Parietal lobe (tissue), 2 donors: ENCODE measurements around the gene TEX261. TPM values are rescaled to one million over a fixed set of nuclear protein-coding genes. Genes with fewer than 3 reads are reported as not detected.

Experiments
- small RNA-seq: library from RNA; depleted of rRNA; stranded (forward); fragments of <200 nt; gene quantifications from one replicate; pipeline ENCODE3, GENCODE V24; 2014; ENCODE audit warnings: low replicate concordance
- total RNA-seq: library from RNA; depleted of rRNA; stranded (reverse); fragments of >200 nt; gene quantifications from one replicate; pipeline ENCODE4 v1.2.3, GENCODE V29; 2014

TEX261 gene
- total RNA-seq, result 20.3 TPM

DNA sequence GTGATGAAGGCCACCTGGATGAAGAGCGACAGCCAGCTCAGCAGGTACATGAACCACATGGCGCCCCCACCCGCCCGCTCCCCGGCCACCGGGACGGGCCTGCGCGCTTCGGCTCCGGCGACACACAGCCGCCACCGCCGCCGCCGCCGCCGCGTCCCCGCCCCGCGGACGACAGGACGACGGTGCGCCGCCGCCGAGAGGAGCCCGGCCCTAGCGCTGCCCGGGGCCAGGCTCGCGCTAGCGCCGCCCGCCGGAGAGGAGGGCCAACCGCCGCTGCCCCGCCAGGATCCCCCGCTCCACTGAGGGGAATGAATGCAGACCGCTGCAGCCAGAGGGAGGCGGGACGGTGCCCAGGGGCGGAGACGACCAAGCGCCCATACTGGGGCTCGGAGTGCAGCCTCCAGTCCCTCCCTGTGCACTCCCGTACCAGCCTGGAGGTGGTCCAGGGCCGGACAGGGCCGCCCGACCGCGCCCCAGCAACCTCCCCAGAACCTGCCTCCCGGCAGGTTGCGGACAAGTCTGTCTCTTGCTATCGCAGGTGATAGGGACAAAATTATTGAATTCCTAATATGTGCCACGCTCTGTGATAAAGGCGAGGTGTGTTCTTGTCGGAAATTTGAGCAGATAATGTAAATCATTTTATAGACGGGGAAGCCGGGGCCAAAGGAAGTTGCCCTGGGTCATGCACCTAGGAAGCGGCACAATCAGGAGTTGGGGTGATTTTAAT, at the start of gene TEX261:
Gene TEX261 (minus strand): TSS at position 175 of the 727 bp plus-strand sequence. CDS start 116 bp downstream, at position 59.

DNA sequence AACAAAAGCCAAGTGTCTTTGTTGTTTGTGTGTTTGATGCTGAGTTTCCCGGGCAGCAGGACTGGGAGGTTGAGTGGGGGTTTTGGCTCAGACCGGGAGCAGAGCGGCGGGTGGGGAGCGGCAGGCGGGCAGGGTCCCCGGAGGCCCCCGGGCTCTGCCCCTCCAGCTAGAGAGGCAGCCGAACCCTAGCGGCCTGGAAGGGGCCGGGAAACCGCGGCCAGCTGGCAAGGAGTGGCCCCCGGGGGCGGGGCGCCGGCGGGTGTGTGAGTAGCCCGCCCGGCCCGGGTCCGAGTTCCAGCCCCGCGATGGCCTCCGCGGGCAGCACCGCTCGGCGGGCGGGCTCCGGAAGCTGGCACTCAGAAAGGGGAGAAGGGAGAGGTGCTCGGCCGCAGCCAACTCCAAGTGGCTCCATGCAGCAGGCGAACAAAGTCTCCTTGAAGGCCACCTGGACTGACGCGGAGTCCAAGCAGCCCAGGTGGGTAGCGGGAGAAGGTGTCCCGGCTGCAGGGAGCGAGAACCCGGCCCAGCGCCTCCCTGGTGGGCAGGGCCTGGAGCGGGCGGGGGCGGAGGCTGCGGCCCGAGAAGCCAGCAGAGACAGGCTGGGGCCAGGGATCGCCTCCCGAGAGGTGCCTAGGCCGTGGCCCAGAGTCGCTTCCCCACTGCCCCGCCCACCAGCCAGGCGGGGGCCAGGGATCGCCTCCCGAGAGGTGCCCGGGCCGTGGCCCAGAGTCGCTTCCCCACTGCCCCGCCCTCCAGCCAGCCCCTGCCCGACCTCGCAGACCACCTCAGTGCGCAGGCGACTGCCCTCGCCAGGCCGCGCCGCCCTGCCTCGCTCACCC, 16.1 kb downstream of the TEX261 start, which contains the start of gene ANKRD53:
Gene ANKRD53 (plus strand): TSS at position 290 of the 839 bp plus-strand sequence. CDS start 16 bp downstream, at position 306.

Small RNA genes lying within 50 kb of the gene (small RNA-seq; reads per million reads assigned to genes)
- gene RN7SL160P, result not detected

Other genes with a start within 250 kb of the TEX261 start
- gene ADD2, start 226.7 kb downstream of the TEX261 start, total RNA-seq, result 552 TPM
- not detected for gene FIGLA, start 204.2 kb downstream of the TEX261 start, total RNA-seq
- not detected for gene CLEC4F, start 174.3 kb downstream of the TEX261 start, total RNA-seq
- not detected for gene CD207, start 159.1 kb downstream of the TEX261 start, total RNA-seq
- not detected for gene VAX2, start 94.3 kb downstream of the TEX261 start, total RNA-seq
- gene ATP6V1B1, start 59.0 kb downstream of the TEX261 start, total RNA-seq, result not detected
- 1.9 TPM for gene ANKRD53, start 16.2 kb downstream of the TEX261 start, total RNA-seq
- 64.5 TPM for gene NAGK, start 73.8 kb upstream of the TEX261 start, total RNA-seq
- 16.9 TPM for gene MCEE, start 135.4 kb upstream of the TEX261 start, total RNA-seq
- gene MPHOSPH10, start 135.8 kb upstream of the TEX261 start, total RNA-seq, result 30.4 TPM
- gene PAIP2B, start 232.2 kb upstream of the TEX261 start, total RNA-seq, result 14.1 TPM